ENCODE data around the gene SLC26A1.

The SLC26A1 gene

DNA sequence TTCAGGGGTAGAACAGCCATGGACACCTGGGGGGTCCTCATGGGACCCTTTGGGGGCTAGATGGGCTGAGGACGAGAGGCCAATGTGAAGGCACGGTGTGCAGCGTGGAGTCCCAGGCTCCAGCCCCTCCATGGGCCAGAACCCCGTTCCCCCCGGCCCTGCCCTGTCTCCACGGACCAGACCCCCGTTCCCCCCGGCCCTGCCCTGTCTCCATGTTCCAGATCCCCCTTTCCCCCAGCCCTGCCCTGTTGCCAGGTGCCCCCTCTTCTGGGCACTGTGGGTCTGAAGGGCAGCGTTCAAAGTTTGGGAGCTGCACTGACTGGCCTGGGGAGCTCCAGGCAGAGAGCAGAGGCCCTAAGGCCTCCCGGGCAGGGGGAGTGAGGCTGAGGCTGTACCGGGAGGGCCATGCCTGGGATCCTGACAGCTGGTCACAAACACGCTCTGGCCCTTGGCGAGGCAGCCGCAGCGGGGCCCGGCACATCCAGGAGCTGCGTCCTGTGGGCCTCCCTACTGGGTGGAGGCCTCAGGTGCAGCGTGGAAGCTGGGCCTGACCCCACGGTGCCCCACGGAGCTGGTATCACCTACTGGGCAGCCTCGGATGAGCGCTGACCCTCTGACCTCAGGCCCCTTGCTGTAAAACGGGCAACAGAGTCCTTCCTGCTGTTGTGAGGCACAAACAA, 28.7 kb downstream of the SLC26A1 start:
- DNase-seq = no peak

GRCh38 chr4:963276-964225, 29.7 kb downstream of the SLC26A1 start:
- DNase-seq = no peak

GRCh38 chr4:962231-963208, 30.7 kb downstream of the SLC26A1 start:
- DNase-seq = no peak

- DNase-seq = no peak
These were observed 31.6 kb downstream of the SLC26A1 start for GRCh38 chr4:961351-962230.

DNA sequence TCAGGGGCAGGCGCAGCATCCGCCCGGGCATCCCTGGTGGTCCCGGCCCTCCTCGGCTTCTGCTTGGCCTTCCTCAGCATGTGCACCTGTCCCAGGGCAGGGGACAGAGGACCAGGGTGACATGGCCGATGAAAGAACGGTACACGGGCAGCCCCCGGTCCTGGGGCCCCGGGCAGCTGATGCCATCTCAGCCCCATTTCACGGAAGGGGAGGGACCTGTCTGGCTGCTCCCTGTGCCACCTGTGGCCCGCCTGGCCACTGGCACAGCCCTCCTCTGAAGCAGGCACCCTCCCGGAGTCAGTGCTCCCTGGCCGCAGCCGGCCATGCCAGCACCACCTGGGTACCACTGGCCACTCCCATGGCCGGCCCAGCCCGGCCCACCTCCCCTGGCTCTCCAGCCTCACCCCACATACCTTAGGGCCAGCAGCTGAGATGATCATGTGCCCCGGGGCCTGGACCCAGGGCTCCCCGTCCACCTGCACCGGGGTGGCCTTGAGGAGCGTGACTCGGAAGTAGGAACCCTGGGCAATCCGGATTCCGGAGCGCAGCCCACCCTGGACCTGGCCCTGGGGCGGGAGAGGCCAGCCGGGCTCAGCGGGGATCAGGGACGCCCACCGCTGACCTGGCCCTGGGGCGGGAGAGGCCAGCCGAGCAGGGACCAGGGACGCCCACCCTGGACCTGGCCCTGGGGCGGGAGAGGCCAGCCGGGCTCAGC, 32.4 kb downstream of the SLC26A1 start:
- DNase-seq = no peak

DNA sequence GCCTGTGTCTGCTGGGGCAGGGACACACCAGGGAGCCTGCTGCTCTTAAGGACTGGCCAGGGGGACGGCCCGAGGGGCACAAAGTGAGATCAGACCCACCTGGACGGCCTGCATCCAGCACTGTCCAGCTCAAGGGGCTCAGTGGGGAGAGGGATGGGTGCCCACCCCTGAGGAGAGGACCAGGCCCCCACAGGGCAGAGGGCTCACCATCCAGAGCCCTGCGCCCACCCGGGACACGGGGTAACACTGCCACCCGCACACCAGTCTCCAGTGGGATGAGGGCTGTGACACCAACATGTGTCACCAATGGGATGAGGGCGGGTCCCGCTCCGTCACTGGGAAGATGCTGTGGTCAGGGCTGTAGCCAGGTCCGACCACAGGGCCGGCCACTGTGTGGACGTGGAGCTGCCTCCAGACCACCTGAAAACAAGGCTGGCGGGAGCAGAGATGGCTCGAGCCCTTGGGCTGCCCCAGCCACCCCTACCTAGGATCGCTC, 33.0 kb downstream of the SLC26A1 start:
- DNase-seq = no peak

DNA sequence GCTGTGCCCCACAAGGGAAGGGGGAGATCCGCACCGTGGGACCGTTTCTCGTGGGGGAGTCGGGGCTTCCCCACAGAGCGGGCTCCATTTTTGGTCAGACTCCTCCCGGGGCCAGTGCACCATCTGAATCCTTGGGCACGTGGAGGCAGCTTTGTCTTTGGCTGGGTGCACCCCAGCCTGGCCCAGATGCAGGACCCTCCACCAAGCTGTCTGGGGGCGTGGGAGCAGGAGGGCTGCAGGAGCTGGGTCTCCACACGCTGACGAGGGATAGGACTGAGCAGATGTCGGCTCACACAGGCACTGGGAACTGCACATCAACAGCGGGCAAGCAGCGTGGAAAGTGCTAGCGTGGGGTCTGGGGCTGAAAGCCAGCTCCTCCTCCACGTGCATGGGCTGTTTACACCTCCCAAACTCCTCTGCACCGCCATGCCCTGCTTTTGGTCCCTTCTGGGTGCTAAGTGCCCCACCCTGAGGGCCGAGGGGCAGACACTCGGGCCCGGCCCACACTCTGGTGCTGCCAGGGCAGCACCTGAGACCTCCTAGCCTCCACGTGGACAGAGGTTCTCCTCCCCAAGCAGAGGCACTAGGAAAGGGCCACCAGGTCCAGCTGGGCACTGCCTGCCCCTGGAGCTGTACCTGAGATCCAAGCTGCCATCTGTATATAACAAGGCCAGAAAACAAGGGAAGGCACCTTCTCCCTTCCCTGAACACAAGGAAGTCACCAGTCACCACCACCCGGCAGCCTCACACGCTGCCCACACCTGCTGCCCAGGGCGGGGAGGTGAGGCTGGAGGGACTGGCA, 33.7 kb downstream of the SLC26A1 start:
- DNase-seq = no peak

DNA sequence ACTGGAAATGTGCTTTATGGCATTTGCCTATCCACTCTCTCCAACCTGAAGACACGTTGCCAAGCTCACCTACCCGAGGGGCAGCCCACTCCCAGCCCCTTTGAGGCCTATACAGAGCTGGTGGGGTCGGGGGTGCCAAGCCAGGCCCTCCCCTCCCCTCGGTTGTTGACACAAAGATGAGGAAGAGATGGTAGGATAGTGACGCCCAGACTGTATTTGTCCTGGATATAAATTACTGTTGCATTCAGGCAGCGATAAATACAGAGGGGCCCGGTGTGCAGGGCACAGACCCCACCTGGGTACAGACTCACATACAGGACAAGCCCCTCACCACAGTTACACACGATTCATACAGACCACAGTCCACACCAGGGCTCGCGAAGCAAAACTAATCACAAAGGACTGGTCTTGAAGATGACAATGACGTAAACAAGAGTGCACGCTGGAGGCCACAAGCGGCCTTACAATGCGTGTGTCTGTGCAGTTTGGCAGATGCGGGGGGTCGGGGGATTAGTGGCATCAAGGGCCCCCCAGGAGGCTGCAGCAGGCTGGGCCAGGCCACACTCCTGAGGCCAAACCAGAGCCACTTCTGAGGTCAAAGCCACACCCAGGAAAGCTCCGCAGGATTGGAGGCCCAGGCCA, 34.4 kb downstream of the SLC26A1 start:
- DNase-seq = no peak

DNA sequence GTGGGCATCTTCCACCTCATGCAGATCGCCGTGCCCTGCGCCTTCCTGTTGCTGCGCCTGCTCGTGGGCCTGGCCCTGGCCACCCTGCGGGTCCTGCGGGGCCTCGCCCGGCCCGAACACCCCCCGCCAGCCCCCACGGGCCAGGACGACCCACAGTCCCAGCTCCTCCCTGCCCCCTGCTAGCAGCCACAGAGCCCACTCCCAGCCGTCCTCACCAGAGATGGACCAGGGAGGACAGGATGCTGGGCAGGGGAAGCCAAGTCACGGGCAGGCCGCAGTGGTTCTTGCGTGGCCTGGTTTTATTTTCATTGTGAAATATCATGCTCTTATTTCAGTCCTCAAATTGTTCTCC, 34.9 kb downstream of the SLC26A1 start:
- DNase-seq = no peak

DNA sequence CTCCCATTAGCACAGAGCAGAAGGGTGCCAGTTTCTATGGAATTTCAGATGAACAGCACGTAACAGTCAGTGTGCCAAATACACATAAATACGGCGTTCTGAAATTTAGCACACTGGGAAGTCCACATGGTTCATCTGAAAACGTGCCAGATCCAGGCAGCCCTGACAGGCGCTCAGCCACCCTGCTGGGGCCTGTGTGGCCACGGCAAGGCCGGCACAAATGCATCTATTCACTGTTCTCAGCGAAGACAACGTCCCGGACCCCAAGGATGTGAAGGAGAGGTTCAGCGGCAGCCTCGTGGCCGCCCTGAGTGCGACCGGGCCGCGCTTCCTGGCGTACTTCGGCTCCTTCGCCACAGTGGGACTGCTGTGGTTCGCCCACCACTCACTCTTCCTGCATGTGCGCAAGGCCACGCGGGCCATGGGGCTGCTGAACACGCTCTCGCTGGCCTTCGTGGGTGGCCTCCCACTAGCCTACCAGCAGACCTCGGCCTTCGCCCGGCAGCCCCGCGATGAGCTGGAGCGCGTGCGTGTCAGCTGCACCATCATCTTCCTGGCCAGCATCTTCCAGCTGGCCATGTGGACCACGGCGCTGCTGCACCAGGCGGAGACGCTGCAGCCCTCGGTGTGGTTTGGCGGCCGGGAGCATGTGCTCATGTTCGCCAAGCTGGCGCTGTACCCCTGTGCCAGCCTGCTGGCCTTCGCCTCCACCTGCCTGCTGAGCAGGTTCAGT, 35.5 kb downstream of the SLC26A1 start:
- no peak for DNase-seq

DNA sequence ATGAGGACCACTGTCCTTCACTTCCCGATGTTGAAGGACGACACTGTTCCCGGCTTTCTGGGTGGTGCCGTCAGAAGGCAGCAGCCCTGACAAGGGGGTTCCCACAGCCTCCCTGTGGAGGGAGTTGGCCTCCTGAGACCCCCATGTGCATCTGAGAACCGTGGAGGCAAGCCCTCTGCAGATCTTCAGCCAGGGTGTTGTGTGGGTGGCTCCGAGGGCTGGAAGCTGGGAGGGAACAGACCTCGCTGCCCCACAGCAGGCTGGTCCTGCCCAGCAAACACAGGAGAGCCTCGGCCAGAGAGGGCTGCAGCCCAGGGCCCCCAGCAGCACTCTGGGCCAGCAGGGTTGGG, 36.0 kb downstream of the SLC26A1 start:
- no peak for DNase-seq

- no peak for DNase-seq
These were observed 36.5 kb downstream of the SLC26A1 start for GRCh38 chr4:956531-957230.

DNA sequence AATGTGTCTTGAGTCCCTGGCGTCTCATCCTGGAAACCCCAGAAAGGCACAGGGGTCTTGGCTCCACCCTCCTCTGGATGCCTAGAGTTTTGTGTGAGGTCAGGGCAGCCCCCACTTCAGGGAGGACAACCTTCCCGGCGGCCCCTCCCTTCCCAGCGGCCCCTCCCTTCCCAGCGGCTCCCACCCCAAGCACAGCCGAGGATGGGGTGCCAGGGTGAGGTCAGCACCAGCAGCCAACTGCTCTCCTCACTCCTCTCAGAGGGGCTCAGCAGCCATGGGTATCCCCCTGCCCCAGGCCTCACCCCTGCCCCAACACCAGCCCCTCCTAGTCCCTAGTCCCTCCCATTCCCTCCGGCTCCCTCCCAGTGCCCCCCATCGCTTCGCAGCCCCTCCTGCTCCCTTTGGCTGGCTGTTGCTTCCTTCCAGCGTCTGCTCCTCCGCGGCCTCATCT, 37.2 kb downstream of the SLC26A1 start:
- DNase-seq = no peak

DNA sequence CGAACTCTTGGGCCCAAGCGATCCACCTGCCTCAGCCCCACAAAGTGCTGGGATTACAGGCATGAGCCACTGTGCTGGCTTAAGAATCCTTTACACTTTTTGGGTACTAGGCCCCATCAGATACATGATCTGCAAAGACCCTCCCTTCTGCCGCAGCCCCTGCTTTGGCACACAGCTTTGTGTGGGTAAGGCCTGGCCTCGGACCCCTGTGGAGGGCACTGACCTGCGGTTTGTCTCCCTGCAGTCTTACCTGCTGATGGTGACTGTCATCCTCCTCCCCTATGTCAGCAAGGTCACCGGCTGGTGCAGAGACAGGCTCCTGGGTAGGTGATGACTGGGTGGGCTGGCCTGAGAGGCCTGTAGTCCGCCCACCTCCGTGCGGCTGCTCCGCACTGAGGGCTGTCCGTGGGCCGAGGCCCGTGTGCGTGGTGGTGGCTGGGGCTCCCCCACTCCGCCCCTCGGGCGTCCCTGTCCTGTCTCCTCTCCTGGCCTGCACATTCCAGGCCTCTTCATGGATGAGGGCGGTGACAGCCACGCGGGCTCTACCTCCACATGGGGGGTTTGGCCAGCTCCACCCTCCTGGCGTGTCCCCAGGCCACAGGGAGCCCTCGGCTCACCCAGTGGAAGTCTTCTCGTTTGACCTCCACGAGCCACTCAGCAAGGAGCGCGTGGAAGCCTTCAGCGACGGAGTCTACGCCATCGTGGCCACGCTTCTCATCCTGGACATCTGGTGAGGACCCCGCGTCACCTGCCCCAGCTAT, 37.9 kb downstream of the SLC26A1 start:
- no peak for DNase-seq

GRCh38 chr4:954211-955020, 38.8 kb downstream of the SLC26A1 start:
- DNase-seq = no peak

GRCh38 chr4:953574-953915, 39.7 kb downstream of the SLC26A1 start:
- no peak for DNase-seq

All from fibroblast of skin of scalp (primary cell).